Breast epithelium (tissue), 3 donors: ENCODE data around the gene ASCC1.

Experiments
- POLR2A ChIP-seq: fragments of 450-650 bp; IDR thresholded peaks from one replicate; pipeline ENCODE4 v1.6.1; 2016; ENCODE audit warnings: antibody characterized with exemption, mild to moderate bottlenecking, moderate library complexity
- POLR2AphosphoS5 ChIP-seq, 3 donors: sonication (generic); formaldehyde crosslinking; IDR thresholded peaks; one replicate each; pipeline ENCODE4 v1.6.1; 2017; ENCODE audit warnings: antibody characterized with exemption in 3 of 3

- no peak for TF ChIP-seq POLR2AphosphoS5 (IDR thresholded peaks at IDR 0.05)
- TF ChIP-seq POLR2A = no peak
Observed at GRCh38 chr10:72077275-72077990, 138.6 kb downstream of the ASCC1 start.
